ENCODE measurements around the gene TGOLN2.
"Not testable (repeated sequence)": the region's sequence is repeated elsewhere in the genome, so short reads cannot be mapped to it uniquely, and the experiment has no call there.

TGOLN2 gene

DNA sequence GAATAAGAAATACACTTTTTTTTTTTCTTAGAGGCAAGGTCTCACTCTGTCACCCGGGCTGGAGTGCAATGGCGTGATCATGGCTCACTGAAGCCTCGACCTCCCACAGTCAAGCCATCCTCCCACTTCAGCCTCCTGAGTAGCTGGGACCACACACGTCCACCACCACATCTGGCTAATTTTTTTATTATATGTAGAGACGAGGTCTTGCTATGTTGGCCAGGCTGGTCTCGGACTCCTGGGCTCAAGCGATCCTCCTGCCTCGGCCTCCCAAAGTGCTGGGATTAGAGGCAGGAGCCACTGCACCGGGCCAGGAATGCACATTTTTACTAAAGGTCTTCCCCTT lies 2.4 kb downstream of the TGOLN2 start:
- Mint-ChIP-seq H3K9me3 (no peaks in the 10 kb centered on the region), H3K4me1 (ENCODE audit: low read depth) (peaks cover 61% of the 10 kb centered on the region), H3K36me3 (ENCODE audit: low read depth) (peaks cover 66% of the 10 kb centered on the region), H3K27me3 (no peaks in the 10 kb centered on the region), H3K4me3 (peak overlapping the region; percentile 98), H3K27ac (peak overlapping the region; percentile 85)

DNA sequence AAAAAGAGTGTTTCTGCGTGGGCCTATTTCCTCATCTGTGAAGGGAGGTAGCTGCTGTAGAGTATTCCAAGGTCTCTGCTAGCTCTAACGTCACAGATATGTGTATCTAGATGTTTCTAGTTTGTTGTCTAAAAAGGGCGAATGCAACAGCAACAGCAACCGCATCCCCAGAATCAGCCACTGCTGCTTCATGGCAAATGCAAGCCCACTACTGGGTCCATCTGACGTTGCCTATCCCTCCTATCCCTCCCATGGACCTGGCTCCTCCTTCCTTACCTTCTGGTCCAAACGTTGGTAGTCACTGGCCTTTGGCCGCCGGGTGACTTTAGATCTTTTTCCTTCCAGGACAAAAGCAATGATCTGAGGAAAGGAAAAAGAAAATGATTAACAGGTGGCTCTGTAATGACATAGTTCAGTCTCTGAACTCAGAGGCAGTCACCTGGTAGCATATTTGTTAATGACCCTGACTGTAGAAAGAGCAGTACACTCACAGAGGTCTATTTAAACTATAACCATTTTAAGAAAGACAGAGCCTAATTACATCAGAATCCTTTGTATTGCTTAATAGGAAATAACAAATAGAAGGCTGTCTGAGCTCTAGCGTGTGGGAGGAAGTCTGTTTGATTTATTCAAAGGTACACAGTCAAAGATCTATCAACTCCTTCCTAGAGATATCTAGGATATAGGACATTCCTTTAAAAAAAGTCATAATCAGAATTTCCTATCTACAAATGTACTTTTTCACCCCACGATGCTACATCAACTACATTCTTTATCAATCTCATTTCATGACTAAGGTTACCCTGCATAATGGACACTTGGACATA lies 2.9 kb downstream of the TGOLN2 start:
- Mint-ChIP-seq H3K27ac (peak overlapping the region; percentile 85), H3K36me3 (ENCODE audit: low read depth) (peaks cover 72% of the 10 kb centered on the region)

GRCh38 chr2:85323988-85324367 lies 3.8 kb downstream of the TGOLN2 start:
- peak overlapping the region; percentile 68 for H3K27ac Mint-ChIP-seq
- H3K4me3 Mint-ChIP-seq = peak overlapping the region; percentile 98
- H3K36me3 Mint-ChIP-seq (ENCODE audit: low read depth) = peaks cover 79% of the 10 kb centered on the region
- H3K9me3 Mint-ChIP-seq, H3K27me3 Mint-ChIP-seq: not testable (repeated sequence)
- peaks cover 69% of the 10 kb centered on the region for H3K4me1 Mint-ChIP-seq (ENCODE audit: low read depth)

More for the DNA sequence above, 2.9 kb downstream of the TGOLN2 start:
- Mint-ChIP-seq H3K27me3 (no peaks in the 10 kb centered on the region), H3K4me1 (ENCODE audit: low read depth) (peaks cover 66% of the 10 kb centered on the region), H3K4me3 (peak overlapping the region; percentile 98), H3K9me3 (no peaks in the 10 kb centered on the region)

DNA sequence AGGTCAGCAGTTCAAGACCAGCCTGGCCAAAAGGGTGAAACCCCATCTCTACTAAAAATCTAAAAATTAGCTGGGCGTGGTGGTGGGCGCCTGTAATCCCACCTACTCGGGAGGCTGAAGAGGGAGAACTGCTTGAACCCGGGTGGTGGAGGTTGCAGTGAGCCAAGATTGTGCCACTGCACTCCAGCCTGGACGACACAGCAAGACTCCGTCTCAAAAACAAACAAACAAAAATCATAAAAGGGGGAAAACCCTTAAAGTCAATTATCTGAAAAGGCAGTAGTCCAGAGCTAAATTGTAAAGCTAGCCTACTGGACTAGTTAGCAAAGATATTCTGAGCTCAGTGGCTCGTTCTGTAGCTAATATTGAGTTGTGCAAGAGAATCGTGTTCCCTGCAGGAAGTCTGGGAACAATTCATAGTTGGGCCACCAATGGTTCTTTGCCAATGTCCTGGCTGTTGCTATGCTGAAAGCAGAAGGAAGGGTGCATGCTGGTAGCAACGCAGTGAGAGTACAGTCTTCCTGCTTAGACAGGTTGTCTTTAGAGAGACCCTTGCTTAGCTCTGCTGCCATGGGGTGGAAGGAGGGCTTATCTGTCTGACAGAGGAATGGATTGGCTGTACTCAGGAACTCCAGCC lies 4.3 kb downstream of the TGOLN2 start:
- Mint-ChIP-seq H3K27ac (peak overlapping the region; percentile 68), H3K4me3 (peak overlapping the region; percentile 98)

DNA sequence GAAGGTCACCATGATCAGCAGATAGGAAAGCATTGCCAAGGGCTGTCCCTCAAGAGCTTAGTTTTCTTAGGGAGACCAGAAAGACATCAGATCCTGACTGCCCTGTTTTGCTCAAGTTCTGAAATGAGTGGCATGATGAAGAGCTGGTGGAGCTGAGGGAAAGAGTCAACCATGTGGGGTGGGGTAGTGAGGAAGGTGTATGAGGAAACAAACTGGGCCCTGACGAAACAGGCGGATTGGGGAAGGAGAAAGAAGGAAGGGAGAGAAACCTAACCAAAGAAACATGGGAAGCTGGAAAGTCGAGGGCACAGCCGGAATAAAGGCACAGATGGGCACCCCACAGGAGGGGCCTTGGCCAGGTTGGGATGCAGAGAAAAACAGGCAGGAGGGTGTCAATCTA lies 8.0 kb downstream of the TGOLN2 start:
- Mint-ChIP-seq H3K27me3 (no peaks in the 10 kb centered on the region), H3K27ac (peak overlapping the region; percentile 85), H3K36me3 (ENCODE audit: low read depth) (peaks cover 74% of the 10 kb centered on the region), H3K9me3 (no peaks in the 10 kb centered on the region), H3K4me1 (ENCODE audit: low read depth) (peaks cover 74% of the 10 kb centered on the region), H3K4me3 (peak overlapping the region; percentile 54)

More for the DNA sequence above, 4.3 kb downstream of the TGOLN2 start:
- no peaks in the 10 kb centered on the region for H3K9me3 Mint-ChIP-seq
- no peaks in the 10 kb centered on the region for H3K27me3 Mint-ChIP-seq
- peaks cover 84% of the 10 kb centered on the region for H3K36me3 Mint-ChIP-seq (ENCODE audit: low read depth)
- H3K4me1 Mint-ChIP-seq (ENCODE audit: low read depth) = peaks cover 69% of the 10 kb centered on the region

DNA sequence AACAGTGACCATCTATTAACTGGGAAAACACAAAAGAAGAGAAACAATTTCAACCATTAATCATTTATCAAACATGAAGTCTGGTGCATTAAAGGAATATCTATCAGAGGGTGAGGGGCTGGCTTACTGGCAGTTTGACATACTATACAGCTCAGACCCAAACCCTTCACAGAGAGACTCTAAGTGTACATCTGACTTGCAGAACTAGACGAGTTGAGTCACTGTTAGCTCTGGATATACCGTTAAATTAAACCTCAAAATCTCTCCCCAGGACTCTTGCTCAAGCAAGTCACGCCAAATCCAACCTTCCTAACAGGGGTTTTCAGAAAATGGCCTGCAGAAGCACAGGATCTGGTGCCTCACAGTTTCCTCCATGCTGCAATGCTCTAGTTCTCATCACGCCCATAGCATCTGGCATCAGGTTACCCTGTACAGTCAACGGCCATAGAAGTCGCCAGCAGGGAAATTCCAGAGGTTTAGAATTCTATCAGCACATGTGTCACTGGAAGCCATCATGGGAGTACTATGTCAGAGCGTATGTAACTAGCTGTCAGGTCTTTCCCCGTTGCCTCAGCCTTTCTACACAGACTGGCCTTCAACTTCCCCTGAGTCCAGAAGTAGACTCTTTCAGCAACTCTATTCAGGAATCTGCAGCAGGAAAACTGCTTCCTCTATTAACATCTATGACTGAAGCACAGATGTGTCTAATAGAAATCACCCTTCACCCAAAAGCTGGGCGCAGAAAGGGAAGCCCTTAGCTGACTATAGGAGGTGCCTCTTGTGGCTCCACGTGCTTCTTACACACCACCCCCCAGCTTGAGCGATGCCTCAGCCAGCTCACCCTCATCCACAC lies 9.3 kb downstream of the TGOLN2 start:
- H3K36me3 Mint-ChIP-seq (ENCODE audit: low read depth) = peaks cover 72% of the 10 kb centered on the region
- no peaks in the 10 kb centered on the region for H3K9me3 Mint-ChIP-seq
- H3K27me3 Mint-ChIP-seq = no peaks in the 10 kb centered on the region
- peak overlapping the region; percentile 62 for H3K4me3 Mint-ChIP-seq
- H3K4me1 Mint-ChIP-seq (ENCODE audit: low read depth) = peaks cover 70% of the 10 kb centered on the region
- peak overlapping the region; percentile 85 for H3K27ac Mint-ChIP-seq

GRCh38 chr2:85315921-85316320 lies 11.9 kb downstream of the TGOLN2 start:
- peaks cover 48% of the 10 kb centered on the region for H3K36me3 Mint-ChIP-seq (ENCODE audit: low read depth)
- H3K27me3 Mint-ChIP-seq, H3K9me3 Mint-ChIP-seq: not testable (repeated sequence)

DNA sequence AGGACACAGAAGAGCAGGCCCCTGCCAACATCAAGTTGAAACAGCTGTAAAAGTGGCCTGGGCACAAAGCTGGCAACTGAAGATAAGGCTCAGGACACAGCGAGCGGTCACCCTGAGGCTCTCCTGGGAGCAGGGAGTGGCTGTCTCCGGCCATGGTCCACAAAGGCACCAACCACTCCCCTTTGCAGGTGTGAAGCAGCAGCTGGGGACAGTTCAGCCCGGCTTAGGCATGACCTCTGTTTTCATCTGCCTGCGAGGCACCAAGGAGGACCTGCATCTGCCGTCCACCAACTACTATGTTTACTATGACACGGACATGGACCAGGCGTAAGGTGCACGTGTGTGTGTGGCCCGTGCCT lies 12.9 kb downstream of the TGOLN2 start:
- H3K4me3 Mint-ChIP-seq = no peak overlapping the region
- H3K27ac Mint-ChIP-seq = no peak overlapping the region
- peaks cover 38% of the 10 kb centered on the region for H3K36me3 Mint-ChIP-seq (ENCODE audit: low read depth)

More at GRCh38 chr2:85315921-85316320, 11.9 kb downstream of the TGOLN2 start:
- H3K27ac Mint-ChIP-seq, H3K4me3 Mint-ChIP-seq: not testable (repeated sequence)
- H3K4me1 Mint-ChIP-seq (ENCODE audit: low read depth) = peaks cover 45% of the 10 kb centered on the region

GRCh38 chr2:85312404-85312803 lies 15.4 kb downstream of the TGOLN2 start:
- Mint-ChIP-seq H3K9me3 (no peaks in the 10 kb centered on the region), H3K27ac (no peak overlapping the region), H3K27me3 (no peaks in the 10 kb centered on the region), H3K4me3 (no peak overlapping the region), H3K36me3 (ENCODE audit: low read depth) (peaks cover 20% of the 10 kb centered on the region), H3K4me1 (ENCODE audit: low read depth) (peaks cover 48% of the 10 kb centered on the region)

More for the DNA sequence above, 12.9 kb downstream of the TGOLN2 start:
- Mint-ChIP-seq H3K4me1 (ENCODE audit: low read depth) (peaks cover 43% of the 10 kb centered on the region), H3K27me3 (no peaks in the 10 kb centered on the region), H3K9me3 (no peaks in the 10 kb centered on the region)

- no peaks in the 10 kb centered on the region for H3K9me3 Mint-ChIP-seq
- peak overlapping the region; percentile 70 for H3K4me3 Mint-ChIP-seq
- H3K27me3 Mint-ChIP-seq = no peaks in the 10 kb centered on the region
- H3K4me1 Mint-ChIP-seq (ENCODE audit: low read depth) = peaks cover 48% of the 10 kb centered on the region
- peaks cover 10% of the 10 kb centered on the region for H3K36me3 Mint-ChIP-seq (ENCODE audit: low read depth)
- H3K27ac Mint-ChIP-seq = peak overlapping the region; percentile 52
Measured at GRCh38 chr2:85310330-85310729, 17.5 kb downstream of the TGOLN2 start.

DNA sequence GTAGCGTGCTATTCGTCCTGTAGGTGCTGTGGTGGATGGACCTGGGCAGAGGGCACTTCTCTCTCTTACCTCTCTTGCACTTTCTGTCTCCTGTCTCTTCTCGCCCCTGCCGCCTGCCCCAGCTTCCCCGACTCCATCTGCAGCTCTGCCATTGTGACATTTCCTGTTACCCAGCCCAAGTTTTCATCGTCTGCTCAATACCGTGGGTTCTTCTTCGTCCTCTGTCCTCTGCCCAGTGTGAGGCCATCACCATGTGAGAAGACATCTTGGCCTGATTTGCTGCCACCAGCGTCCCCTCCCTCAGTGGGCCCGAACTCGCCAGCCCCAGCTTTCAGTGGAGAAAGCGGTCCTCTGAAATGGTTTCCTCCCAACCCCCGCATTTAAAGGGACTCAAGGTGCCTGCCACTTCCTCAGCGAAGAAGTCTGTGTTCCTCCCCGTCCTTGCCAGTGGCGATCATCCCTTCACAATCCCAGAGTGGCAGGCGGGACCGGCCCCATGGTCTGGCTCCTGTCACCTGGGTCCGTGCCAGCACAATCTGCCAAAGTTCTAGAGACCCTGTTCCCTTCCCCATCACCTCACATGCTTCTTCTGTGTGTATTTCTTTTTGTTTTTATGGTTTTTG lies 18.0 kb downstream of the TGOLN2 start:
- Mint-ChIP-seq H3K27me3 (no peaks in the 10 kb centered on the region), H3K9me3 (no peaks in the 10 kb centered on the region), H3K4me3 (peak overlapping the region; percentile 70), H3K36me3 (ENCODE audit: low read depth) (peaks cover 10% of the 10 kb centered on the region), H3K27ac (peak overlapping the region; percentile 52), H3K4me1 (ENCODE audit: low read depth) (peaks cover 48% of the 10 kb centered on the region)

GRCh38 chr2:85308896-85309555 lies 18.8 kb downstream of the TGOLN2 start:
- H3K4me3 Mint-ChIP-seq = peak overlapping the region; percentile 70
- peak overlapping the region; percentile 52 for H3K27ac Mint-ChIP-seq
- no peaks in the 10 kb centered on the region for H3K27me3 Mint-ChIP-seq
- no peaks in the 10 kb centered on the region for H3K9me3 Mint-ChIP-seq
- H3K4me1 Mint-ChIP-seq (ENCODE audit: low read depth) = peaks cover 44% of the 10 kb centered on the region
- peaks cover 6% of the 10 kb centered on the region for H3K36me3 Mint-ChIP-seq (ENCODE audit: low read depth)

DNA sequence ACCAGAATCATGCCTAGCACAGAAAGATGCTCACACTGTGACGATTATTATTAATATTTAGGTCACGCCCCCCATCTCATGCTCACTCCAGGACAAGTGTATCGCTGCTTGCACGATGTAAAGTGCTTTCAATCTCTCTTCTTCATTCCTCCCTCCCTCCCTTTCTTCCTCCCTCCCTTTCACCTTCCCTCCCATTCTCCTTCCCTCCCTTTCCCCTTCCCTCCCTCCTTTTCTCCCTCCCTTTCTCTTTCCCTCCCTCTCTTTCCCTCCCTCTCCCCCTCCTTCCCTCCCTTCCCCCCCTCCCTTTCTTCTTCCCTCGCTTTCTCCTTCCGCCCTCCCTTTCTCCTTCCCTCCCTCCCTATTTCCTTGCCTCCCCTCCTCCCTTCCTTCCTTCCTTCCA lies 19.6 kb downstream of the TGOLN2 start:
- Mint-ChIP-seq H3K27me3 (no peaks in the 10 kb centered on the region), H3K27ac (no peak overlapping the region), H3K4me1 (ENCODE audit: low read depth) (peaks cover 38% of the 10 kb centered on the region), H3K4me3 (no peak overlapping the region), H3K36me3 (ENCODE audit: low read depth) (no peaks in the 10 kb centered on the region), H3K9me3 (no peaks in the 10 kb centered on the region)

- Mint-ChIP-seq H3K27ac (peak overlapping the region; percentile 57), H3K4me1 (ENCODE audit: low read depth) (peaks cover 38% of the 10 kb centered on the region), H3K9me3 (no peaks in the 10 kb centered on the region), H3K4me3 (peak overlapping the region; percentile 66), H3K27me3 (no peaks in the 10 kb centered on the region), H3K36me3 (ENCODE audit: low read depth) (no peaks in the 10 kb centered on the region)
Measured at GRCh38 chr2:85307527-85307897, 20.3 kb downstream of the TGOLN2 start.
